Transverse colon (tissue), 4 donors: ENCODE data around the gene MSI2. TPM values are rescaled to one million over a fixed set of nuclear protein-coding genes. Genes with fewer than 3 reads are reported as not detected.

Source experiments
- DNase-seq: peaks from one replicate; pipeline ENCODE4 v3.0.0-alpha.2; 2019
- H3K27ac ChIP-seq, 4 donors: fragments of 200-600 bp; sonication (generic); 2 replicates each; pipeline ENCODE4 v1.5.1; 2016 to 2018; ENCODE audit warnings: inconsistent platforms in 4 of 4
- H3K27me3 ChIP-seq: fragments of 200-600 bp; sonication (generic); 2 replicates; pipeline ENCODE4 v1.5.1; 2017; ENCODE audit warnings: inconsistent platforms
- H3K36me3 ChIP-seq, 4 donors: fragments of 200-600 bp; sonication (generic); 2 replicates each; pipeline ENCODE4 v1.5.1; 2017 to 2019; ENCODE audit warnings: inconsistent platforms in 4 of 4
- H3K4me1 ChIP-seq, 4 donors: fragments of 200-600 bp; sonication (generic); 2 replicates each; pipeline ENCODE4 v1.5.1; 2017 to 2020; ENCODE audit warnings: inconsistent platforms in 4 of 4
- H3K4me3 ChIP-seq, 4 donors: fragments of 200-600 bp; sonication (generic); 1 replicate in 1 of 4; 2 replicates in 3 of 4; pipeline versions ENCODE4 v1.5.1 to v1.6.1; 2017 to 2019; ENCODE audit warnings: inconsistent platforms in 4 of 4
- H3K9me3 ChIP-seq, 2 donors: fragments of 200-600 bp; sonication (generic); 2 replicates each; pipeline ENCODE4 v1.5.1; 2017 to 2019; ENCODE audit warnings: inconsistent platforms in 2 of 2
- CTCF ChIP-seq, 5 experiments: fragments of 200-600 bp in 3 of 5; fragments of 450-650 bp in 2 of 5; sonication (generic) in 3 of 5; IDR thresholded peaks; 1 replicate in 2 of 5; 2 replicates in 3 of 5; pipeline ENCODE4 v1.5.1; 2016 to 2017; ENCODE audit warnings: antibody characterized with exemption in 5 of 5, inconsistent platforms in 3 of 5, mild to moderate bottlenecking in 2 of 5, moderate library complexity in 1 of 5
- EP300 ChIP-seq: sonication (generic); formaldehyde crosslinking; IDR thresholded peaks from one replicate; pipeline ENCODE4 v1.6.1; 2017; ENCODE audit warnings: antibody characterized with exemption, low read depth
- POLR2A ChIP-seq: fragments of 450-650 bp; IDR thresholded peaks from one replicate; pipeline ENCODE4 v1.6.1; 2016; ENCODE audit warnings: antibody characterized with exemption, mild to moderate bottlenecking, moderate library complexity
- POLR2AphosphoS5 ChIP-seq, 3 donors: sonication (generic); formaldehyde crosslinking; IDR thresholded peaks; one replicate each; pipeline ENCODE4 v1.6.1; 2016; ENCODE audit warnings: antibody characterized with exemption in 3 of 3
- WGBS, 2 donors: methylation state at CpG; one replicate each; pipeline ENCODE4 v1.1.5; 2018; ENCODE audit warnings: low coverage in 1 of 2; 5-methylcytosine and 5-hydroxymethylcytosine counted together
- in situ Hi-C, 4 donors: fragments of 200-750 bp; cut with MboI; loops; one replicate each; pipeline versions ENCODE4 v1.15.0 to v1.15.1; 2017; ENCODE audit warnings: low sequenced_read_pairs in 3 of 4, low pct_ligation_motif_present in 1 of 4, low pct_unique_long_range_greater_than_20kb in 1 of 4
- intact Hi-C: fragments of 100-400 bp; cut with DNase I; formaldehyde crosslinking; loops from one replicate; pipeline ENCODE4 v1.15.1; 2023; ENCODE audit warnings: low total_unique reads
- total RNA-seq, 4 donors: library from RNA; depleted of rRNA; stranded (reverse); fragments of >200 nt; gene quantifications; one replicate each; pipeline ENCODE4 v1.1.0, GENCODE V29; 2016

The MSI2 gene
- total RNA-seq, 4 donors from 2014 or later = 20.6 to 36.0 (median 29.3) TPM

DNA sequence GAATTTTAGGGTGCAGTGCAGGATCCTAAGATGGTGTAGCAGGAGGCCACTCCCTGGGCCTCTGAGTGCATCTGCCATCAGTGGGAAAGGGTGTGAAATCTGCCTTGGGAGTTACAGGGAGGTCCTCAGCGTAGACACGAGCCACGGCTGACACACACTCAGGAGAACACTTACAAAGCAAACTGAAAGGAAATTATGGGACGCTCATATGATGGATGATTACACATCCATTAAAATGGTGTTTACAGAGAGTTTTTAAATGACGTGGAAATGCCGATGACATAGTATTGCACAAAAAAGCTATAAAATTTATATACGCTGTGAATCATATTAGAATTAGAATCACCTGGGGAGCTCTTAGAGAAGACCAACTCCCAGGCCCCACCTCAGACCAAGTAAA lies 313.5 kb downstream of the MSI2 start:
- H3K27ac ChIP-seq = no peak overlapping the region
- no peak overlapping the region for H3K4me3 ChIP-seq
- DNase-seq = no peak
- intact Hi-C loops (no loop called here), in situ Hi-C loops (no loop called here)
- 73 to 91% methylated on average over 7 of the region's 7 CpGs for WGBS, 2 donors
- TF ChIP-seq CTCF (IDR thresholded peaks at IDR 0.05) (no peak), POLR2A (no peak), EP300 (no peak), POLR2AphosphoS5 (IDR thresholded peaks at IDR 0.05) (no peak)
- no peaks in the 10 kb centered on the region for H3K27me3 ChIP-seq
- H3K9me3 ChIP-seq = no peaks in the 10 kb centered on the region
- H3K4me1 ChIP-seq = no peaks in the 10 kb centered on the region
- no peaks in the 10 kb centered on the region for H3K36me3 ChIP-seq

DNA sequence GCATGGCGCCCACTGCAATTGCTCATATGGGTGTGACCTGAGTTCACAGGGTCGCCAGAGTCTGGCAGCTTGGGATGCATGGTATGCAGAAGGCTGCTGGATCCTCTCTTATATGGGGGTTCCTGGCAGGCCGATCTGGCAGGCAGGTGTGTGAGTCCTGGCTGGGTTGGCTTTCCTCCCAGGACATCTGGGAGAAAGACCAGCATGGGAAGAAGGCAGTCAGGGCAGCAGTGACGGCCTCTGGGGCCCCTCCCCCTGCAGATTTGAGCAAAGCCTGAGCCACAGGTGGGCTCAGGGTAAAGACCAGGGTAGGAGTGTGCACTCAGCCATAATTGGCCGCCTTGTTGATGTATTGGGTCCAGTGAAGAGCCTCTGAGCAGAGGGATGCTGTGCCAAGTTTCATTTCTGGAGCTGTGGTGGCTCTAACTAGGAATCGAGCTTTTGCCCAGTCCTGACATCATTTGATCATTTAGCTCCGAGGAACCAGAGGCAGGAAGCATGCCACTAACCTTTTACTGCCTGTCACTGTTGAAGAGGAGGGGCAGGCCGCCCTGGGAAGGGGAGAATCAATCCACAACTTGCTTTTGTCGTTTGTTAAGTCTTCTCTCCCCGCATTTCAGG lies 314.5 kb downstream of the MSI2 start:
- H3K36me3 ChIP-seq = no peaks in the 10 kb centered on the region
- no peaks in the 10 kb centered on the region for H3K9me3 ChIP-seq
- DNase-seq = no peak
- no peaks in the 10 kb centered on the region for H3K27me3 ChIP-seq
- H3K4me3 ChIP-seq = no peak overlapping the region
- H3K4me1 ChIP-seq = no peaks in the 10 kb centered on the region
- in situ Hi-C loops (no loop called here), intact Hi-C loops (no loop called here)
- TF ChIP-seq EP300 (no peak), CTCF (IDR thresholded peaks at IDR 0.05) (no peak), POLR2A (no peak), POLR2AphosphoS5 (IDR thresholded peaks at IDR 0.05) (no peak)
- H3K27ac ChIP-seq = no peak overlapping the region
- WGBS, 2 donors = 34 to 78% methylated on average over 3 to 10 of the region's 10 CpGs

GRCh38 chr17:57572062-57572461 lies 315.7 kb downstream of the MSI2 start:
- in situ Hi-C loops (no loop called here), intact Hi-C loops (no loop called here)
- 75 to 91% methylated on average over 4 to 6 of the region's 6 CpGs for WGBS, 2 donors
- Histone ChIP-seq H3K4me3 (no peak overlapping the region), H3K4me1 (peaks cover 0 to under 1% (median 0%) of the 10 kb centered on the region in 4 donors), H3K36me3 (no peaks in the 10 kb centered on the region), H3K27me3 (no peaks in the 10 kb centered on the region), H3K27ac (no peak overlapping the region), H3K9me3 (no peaks in the 10 kb centered on the region)
- no peak for TF ChIP-seq POLR2AphosphoS5 (IDR thresholded peaks at IDR 0.05)
- DNase-seq = no peak

DNA sequence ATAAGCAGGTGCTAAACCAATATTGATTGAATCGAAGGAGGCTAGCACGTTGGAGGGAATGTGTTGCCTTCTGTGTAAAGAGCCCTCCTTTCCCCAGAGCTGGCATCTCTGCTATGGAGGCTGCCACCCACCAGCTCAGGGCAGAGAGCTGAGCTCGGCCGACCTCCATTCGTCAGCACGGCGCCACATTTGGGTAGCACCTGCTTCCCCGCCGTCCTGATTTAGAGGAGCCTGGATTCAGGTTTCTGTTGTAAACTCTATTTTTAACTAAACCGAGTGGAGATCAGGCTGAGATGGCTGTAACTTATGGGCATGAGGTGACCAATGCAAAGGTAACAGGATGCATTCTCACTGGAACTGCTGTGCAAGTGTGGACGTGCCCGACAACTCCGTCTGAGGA lies 316.3 kb downstream of the MSI2 start:
- H3K27ac ChIP-seq = no peak overlapping the region
- DNase-seq = no peak
- no peaks in the 10 kb centered on the region for H3K36me3 ChIP-seq
- H3K9me3 ChIP-seq = no peaks in the 10 kb centered on the region
- H3K4me3 ChIP-seq = no peak overlapping the region
- no peaks in the 10 kb centered on the region for H3K27me3 ChIP-seq
- intact Hi-C loops (no loop called here), in situ Hi-C loops (no loop called here)
- H3K4me1 ChIP-seq = peaks cover 0 to 3% (median 0%) of the 10 kb centered on the region in 4 donors
- 96% methylated on average over 13 of the region's 13 CpGs; no CpG with 5 or more reads in 1 of the 2 donors for WGBS, 2 donors
- TF ChIP-seq CTCF (IDR thresholded peaks at IDR 0.05) = no peak
- TF ChIP-seq POLR2A = no peak
- TF ChIP-seq EP300 = no peak
- TF ChIP-seq POLR2AphosphoS5 (IDR thresholded peaks at IDR 0.05) = no peak

GRCh38 chr17:57574040-57574513 lies 317.8 kb downstream of the MSI2 start:
- Histone ChIP-seq H3K36me3 (no peaks in the 10 kb centered on the region), H3K4me3 (no peak overlapping the region), H3K4me1 (peaks cover 0 to 11% (median 0%) of the 10 kb centered on the region in 4 donors), H3K27me3 (no peaks in the 10 kb centered on the region), H3K27ac (no peak overlapping the region), H3K9me3 (no peaks in the 10 kb centered on the region)
- intact Hi-C loops = no loop called here
- TF ChIP-seq POLR2AphosphoS5 (IDR thresholded peaks at IDR 0.05) (no peak), EP300 (no peak), CTCF (IDR thresholded peaks at IDR 0.05) (no peak), POLR2A (no peak)
- no peak for DNase-seq
- WGBS, 2 donors = 60% methylated on average over 4 of the region's 4 CpGs; no CpG with 5 or more reads in 1 of the 2 donors
- in situ Hi-C loops = no loop called here
